ENCODE data around the gene FHIT.

FHIT gene

DNA sequence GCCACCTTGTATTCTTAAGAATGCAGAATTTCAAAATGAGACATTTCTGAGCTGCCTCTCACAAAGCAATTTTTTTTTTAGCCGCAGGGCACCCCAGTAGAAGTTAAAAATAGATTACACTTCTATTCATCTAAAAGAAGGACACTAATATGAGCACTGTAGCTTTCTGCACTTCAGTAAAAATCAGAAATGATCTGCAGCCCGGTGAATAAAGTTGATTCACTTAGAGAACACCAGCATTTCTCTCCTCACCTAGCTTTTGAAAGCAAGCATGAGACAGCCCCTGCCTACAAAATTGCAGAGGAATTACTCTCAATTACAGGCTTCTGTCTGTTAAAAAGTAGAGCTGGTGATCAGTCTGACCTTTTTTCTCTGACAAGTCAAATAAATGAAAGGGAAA lies 1062.4 kb downstream of the FHIT start:
- no peak for DNase-seq

DNA sequence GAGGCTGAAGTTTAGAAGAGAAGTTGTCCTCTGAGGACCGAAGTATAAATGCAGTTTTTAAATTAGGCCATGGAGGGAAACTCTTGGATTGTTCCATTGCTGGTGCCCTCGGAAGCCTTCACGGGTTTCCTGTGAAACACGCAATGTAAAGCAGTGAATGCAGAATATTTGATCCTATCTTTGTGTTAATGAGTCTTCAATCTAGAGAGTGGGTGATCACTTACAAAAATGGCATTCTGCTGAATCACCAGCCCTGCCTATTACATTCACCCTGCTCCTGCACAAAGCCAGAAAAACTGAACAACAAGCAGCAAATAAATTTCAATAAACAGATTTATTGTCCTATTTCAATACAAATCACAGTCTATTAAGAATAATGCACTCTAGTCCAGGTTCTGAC lies 1063.9 kb downstream of the FHIT start:
- no peak for DNase-seq

DNA sequence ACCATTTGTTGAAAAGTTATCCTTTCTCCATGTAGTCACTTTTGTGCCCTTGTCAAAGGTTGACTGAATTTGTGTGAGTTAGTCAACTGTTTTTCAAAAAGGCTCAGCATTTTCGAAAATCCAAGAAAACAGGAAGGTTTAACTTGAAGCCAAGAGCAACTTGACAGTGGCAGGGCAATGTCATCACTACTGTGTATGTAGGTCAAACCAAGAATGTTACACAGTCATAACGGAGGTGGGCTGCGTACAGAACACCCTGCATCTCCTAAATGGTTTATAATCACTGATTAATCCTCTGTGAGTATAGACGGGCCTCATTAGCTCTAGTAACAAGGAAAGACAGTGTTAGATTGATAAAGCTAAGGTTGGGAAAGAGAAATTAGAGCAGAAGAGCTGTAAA lies 1064.9 kb downstream of the FHIT start:
- DNase-seq, result no peak

DNA sequence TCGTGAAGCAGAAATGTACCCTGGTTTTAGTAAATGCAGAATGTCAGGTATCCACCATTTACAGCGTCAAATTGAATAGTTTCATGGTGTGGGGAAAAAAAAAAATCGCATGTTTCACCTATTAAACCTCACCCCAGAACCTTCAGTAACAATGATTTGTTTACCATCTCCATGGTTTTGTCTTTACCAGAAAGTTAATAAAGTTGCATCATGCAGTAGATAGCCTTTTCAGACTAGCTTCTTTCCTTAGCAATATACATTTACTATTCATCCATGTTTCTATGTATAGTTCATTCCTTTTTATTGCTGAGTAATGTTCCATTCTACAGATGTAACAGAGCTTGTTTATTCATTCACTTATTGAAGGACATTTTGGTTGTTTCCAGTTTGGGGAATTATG lies 1066.1 kb downstream of the FHIT start:
- DNase-seq, result no peak

DNA sequence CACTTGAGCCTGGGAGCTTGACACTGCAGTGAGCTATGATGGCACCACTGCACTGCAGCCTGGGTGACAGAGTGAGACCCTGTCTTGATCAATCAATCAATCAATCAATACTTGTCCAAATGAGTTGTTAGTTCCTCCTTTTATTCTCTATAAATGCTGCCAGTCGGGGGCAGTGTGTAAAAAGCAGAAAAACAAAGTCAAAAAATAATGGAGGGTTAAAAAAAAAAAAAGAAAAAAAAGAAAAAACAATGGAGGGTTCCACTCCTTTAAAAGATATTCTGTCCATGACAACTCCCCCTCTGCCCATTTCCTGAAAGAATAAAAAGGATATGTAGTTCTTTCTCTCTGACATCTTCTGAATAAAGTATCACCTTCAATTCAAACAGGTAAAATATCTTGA lies 1068.6 kb downstream of the FHIT start:
- DNase-seq, result no peak

DNA sequence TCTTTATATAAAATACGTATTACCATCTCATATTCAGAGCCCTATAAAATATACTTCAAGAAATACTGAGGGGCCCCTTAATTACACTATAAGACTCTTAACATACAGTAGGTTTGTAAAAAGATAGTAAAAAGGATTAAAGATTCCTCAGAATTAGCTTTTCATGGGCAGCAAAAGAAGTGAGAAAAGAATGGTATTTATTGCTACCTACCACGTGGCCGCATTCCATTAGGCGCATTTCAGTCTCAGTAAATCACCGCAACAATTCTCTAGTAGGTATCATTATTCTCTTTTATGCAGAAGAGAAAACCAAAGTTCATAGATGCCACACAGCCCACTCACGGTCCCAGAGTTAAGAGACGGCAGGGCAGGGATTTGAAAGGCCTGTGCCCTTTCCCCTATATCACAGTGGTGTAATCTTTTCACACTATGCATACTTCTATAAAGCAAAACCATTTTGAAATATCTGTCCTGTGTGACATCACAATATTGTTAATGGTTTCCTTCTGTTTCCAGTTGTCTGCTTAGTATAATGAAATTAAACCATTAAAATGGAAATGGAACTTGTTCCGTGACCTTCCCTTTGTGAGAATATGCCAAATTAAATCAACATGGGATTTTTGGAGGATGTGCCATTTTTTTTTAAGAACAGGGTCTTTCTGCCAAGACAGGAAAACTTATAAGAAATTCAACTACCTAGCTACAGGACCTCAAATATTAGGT lies 1072.2 kb downstream of the FHIT start:
- no peak for DNase-seq

DNA sequence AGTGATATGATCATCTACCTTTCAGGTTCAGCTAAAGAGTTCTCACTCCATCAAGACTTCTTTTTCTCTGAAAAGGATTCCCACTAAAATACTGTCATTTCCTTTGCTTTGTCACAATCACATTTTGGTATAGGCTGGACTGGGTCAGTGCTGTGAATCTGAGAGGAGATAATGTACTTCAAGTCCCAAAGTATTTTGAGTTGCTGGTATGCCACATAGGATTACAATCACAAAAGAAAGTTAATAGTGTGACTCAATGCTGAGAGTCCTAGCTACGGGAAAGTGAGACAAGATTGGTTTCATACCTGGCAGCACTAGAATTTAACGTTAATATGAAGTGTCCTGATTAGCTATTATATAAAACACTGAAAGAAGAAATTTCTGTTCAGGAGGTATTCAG lies 1073.5 kb downstream of the FHIT start:
- DNase-seq, result no peak

DNA sequence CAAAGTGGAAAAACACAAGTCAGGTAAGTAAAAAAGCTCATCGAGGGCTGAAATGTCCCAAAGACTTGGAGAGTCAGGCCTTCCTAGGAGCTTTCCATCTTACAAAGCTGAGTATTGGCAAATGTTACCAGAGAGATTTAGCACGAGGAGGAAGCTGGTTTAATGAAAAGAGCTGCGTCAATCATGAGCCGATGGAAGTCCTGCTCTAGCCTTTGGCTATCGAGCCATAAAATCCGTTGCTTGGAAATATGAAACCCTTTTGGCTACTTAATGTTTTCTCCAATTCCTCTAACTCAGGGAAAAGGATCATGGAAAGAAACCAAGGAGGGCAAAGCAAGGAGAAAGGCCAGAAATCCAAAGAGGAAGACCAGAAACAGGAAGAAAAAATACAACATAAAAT lies 1074.6 kb downstream of the FHIT start:
- no peak for DNase-seq

DNA sequence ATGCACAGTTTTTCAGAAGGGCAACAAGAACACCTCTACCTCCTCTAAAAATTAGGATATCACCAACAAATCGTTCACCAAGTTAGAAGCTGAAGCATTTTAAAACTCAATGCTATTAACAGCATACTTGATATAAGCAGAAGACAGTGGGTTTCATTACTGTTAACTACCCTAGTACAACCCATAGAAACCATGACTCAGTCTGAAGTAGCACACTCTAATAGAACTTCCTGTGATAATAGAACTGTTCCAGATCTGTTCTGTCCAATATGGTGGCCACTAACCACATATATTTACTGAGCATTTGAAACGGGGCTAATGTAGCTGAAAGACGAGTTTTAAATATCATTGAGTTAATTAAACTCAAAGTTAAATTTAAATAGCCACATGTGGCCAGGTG lies 1075.6 kb downstream of the FHIT start:
- no peak for DNase-seq

DNA sequence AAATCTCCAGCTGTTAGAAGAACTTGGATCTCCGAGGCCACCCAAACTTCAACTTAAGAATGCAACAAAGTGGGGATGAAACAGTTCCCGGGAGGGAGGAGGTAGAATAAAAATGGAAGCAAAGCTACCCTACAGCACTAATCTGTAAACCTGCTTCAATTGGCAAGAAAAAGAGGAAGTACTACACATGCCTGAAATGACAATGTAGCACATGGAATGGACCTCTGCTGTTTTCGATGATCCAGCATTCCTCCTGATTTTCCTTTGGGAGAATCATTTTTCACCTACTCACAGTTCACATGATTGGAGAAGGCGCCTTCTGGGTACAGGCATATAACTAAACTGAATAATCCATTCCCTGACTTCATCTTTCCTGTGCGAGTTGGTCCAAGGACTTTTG lies 1081.5 kb downstream of the FHIT start:
- DNase-seq, result no peak

DNA sequence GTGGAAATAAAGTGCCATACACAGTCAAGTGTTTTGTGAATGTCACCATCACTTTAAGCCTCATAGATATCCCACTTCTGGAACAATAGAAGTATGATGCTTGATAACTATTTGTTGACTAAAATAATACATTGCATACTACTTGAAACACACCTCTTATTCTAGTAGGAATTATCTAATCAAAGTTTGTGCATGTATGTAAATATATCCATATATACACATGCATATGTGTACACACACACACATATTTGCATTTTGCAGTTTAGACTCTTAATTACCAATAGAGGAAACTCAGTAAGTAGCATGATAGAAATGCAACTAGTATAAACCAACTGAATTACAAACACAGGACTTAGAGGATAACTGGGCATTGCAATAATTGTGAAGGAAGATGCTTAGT lies 1084.1 kb downstream of the FHIT start:
- DNase-seq, result no peak

DNA sequence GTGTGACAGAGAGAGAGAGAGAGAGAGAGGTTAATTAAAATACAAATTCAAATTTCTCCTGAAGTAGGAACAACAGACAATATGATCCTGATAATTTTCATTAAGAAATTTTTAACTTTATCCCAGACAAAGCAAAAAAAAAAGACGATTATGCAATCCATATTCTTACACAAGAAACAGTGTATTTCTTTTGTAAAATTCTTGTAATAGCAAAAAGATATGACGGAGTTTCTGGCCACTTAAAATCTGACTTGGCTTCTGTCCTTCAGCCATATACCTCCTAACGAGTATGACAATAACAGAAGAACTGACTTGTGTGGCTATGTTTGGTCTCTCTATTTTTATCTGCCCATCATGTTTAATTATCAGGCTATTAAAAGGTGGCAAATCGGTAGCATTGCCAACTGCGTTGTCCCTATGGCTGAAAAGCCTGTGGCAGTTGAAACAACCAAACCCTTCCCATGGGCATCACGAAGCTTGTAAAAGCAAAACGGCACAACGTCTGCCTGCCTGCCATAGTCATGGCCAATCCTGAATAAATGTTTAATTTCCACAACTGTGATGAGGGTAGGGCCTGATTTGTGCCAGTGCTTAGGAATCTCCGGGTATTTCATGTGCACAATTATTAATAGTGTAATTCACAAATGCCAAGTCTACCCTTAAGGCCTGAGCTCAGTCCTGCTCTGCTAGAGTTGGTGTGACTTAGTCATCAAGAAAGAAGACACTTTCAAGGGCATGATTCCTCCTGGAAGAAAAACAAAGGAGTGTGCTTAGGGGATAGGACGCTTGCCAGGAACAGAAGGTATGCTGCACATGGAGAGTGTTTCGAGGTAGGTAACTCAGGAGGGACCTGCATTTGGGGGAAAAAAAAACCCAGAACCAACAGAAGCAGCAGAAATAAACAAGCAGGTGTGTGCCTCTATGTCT lies 1090.2 kb downstream of the FHIT start:
- no peak for DNase-seq

DNA sequence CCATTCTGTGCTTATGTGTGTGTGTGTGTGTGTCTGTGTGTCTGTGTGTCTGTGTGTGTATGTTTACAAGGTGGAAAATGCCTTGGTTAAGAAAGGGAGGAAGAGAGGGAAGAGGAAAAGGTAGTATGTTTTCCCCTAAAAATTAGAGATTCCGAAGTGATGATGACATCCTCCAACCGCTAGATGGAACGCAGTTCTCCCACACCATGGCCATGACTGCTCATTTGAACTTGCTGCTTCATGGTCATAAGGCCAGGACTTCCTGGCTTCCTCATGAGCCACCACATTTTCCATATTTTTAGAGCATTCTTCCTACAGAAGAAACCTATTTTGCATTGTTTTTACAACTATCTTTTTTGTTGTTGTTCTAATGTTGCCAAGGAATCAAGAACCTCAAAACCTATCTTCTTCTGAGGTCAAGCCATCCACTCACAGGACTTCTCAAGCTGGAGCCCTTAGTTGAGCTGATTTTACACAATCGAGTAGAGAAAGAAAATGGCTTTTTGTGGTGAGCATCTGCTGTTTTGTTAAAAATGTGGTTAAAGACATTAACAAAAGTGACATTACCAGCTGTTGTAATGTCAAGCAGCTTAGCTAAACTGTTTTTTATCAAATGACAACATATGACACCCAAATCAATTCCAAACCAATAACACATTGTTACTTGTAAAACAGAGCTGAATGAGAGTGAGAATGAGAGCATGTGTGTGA lies 1091.0 kb downstream of the FHIT start:
- no peak for DNase-seq

DNA sequence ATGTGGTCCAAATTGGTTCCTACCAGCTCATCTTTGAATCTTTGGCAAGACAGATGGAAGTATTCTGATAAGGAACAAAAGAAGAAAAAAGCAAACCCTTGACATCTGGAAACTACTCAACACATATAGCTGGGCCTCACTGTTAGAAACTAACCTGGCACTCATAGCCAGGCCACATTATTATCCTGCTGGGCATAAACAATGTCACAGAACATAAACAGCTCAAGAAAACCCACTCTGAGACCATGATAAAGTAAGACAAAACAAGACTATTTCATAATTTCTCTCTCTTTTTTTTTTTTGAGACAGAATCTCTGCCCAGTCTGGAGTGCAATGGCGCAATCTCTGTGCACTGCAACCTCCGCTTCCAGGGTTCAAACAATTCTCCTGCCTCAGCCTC lies 1093.2 kb downstream of the FHIT start:
- DNase-seq, result no peak

DNA sequence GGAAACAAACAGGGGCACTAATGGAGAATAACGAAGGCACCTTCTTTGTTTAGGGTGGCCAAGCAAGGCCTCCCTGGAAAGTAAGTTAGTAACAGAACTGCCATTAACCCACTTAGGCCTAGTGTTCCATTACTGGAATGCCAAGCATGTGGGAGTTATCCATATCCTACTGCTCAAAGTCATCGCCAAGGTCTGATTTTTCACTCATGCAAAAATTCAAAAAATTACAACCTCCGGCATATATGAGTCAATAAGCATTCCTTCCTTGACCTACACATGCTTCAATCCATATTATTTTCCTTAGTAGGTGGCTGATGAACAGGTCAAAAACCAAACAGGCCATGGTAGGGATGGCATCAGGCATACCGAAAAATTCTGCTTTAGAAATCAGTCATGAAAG lies 1097.2 kb downstream of the FHIT start:
- no peak for DNase-seq

DNA sequence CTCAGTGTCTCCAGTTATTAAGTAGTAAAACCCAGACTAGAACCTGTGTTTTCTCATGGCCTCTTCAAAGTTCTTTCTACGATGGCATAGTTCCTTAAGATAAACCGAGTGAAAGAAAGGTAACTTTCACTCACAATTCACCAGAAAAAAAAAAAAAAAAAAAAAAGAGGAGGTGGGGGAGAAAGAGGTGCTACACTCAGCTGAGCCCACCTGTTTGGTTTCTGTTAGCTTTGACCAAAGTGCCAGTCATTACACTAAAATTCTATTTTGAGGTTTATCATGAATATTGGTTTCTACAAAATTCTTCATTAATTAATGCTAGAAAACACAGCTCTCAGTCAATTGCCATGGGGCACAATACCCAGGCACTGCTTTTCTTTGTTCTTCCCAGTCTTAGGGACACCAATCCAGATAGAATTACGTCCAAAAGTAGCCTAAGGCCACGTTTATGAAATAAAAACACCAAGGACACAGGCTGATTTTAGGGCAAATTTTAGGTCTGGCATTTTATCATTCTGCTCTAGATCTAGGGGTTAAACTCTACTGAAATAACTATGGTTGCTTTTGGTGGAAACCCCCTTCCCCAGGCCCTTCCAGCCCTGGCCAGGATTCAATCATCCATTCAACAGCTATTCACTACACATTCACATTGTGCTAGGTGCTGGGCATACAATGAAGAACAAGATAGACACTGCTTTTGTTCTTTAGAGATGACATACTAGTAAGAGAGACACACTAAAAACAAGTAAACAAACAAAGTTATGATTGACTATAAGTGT lies 1097.8 kb downstream of the FHIT start:
- no peak for DNase-seq

DNA sequence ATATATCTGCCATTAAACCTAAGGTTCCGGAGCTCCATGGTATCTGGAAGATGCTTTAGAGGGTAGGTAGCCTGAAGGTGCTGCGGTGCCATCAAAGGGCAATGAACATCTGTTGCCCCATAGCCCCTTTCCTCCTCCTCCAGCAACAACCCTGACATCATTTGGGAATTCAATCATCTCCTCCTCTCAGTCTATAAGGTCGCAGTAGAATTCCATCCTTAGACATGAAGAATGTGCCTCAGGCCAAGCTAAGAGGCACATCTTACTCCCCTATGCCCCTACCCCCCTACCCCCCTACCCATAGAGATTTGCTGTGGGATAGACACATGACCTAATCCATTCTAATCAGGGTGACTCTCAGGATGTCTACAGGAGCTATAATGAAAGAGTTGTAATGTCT lies 1101.8 kb downstream of the FHIT start:
- no peak for DNase-seq

DNA sequence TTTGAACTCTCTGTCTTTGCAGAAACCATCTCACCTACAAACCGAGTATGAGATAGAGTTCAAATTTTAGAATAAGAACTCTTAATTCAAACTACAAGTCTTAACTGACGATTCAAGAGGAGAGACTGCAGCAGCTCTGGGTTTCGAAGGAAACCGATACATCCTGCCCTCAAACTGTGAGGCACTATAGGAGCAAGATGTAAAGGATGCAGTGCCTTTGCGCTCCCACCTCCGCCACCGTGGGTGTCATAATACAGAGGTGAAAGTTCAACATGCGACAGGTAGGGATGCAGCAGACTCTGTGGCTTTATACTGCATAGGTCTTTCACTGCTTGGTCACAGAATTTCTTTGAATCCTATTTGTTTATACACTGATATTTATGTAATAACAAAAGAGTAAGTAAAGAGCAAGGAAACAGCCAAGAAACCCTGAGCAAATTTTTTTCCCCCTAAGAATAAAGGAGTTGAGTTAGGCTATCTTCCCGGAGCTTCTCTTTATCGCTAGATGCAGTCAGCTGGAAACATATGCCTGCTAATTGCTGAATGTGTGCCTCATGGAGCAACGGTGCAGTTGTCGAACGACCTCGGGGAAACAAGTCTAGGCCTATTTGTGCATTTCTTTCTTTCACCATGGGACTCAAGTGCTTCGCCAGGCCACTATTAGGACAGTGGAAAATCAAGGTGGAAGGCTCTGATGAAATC lies 1103.9 kb downstream of the FHIT start:
- no peak for DNase-seq

DNA sequence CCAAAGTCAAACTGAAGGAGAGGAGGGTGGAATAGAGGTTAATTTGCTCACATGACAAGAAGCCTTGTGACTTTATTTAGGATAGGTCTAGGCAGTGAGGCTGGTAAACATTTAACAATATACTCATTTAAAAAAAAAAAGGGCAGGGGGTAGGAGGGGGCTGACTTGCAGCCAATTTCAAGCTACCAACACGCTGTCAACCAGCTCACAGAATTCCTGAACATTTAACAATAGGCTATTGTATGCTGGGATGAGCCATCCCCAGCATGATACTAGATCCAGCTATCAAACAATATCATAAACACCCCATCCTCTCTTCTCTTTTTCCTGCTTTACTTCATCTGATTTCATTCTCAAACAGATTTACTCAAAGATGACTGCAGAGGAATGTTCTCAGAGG lies 1105.1 kb downstream of the FHIT start:
- no peak for DNase-seq

DNA sequence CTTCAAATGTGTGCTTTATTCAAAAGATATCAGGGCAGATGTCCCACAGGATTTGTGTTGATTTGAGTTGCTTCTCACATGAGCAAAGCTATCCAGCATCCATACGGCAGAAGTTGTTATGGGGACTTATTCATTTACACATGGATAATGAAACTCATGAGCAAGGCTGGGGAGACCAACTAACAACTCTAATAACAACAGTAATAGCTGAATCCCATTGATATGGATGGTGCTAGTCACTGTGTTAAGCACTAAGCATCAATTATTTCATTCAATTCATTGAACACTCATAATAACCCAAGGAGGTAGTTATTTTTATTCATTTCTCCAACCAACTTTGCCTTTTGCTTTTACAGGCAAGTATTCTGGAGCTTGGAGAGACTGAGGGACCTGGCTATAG lies 1107.2 kb downstream of the FHIT start:
- DNase-seq, result no peak

DNA sequence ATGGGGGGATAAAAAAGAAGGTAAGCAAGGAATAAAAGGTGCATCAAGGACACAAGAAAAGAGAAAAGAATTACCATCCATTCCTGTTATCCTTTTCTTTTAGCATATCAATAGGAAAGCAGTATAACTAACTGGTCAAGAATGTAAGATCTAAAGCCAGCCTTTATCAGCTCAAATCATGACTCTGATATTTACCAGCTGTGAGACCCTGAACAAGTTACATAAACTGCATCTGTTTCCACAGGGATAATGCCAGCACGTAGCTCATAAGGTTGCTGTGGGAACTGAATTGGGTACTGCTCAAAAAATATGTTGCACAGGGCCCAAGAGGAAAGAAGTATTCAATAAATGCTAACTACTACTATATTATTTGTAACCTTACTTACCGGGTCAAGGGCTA lies 1109.2 kb downstream of the FHIT start:
- DNase-seq, result no peak

DNA sequence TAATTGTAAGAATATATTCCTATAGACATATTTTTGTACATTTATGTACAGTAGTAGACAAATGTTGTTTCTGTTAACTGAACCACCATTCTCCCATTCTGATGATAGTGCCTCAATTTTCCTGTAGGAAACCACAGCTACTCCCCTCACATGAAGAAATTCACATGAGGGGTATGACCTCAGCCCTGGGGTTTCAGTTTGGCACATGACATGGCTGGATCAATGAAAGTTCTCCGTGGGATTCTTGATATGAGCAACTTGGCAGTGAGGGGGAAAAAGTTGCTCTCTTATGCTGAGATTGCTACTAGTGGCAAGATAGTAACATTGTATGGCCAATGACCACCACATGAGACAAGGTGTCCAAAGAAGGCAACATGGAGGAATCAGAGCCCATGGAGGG lies 1111.1 kb downstream of the FHIT start:
- DNase-seq, result no peak
